Liver (tissue), 3 donors: Measurements from ENCODE around the gene NDUFS5.

Experiments used
- EGR1 ChIP-seq, 2 donors: IDR thresholded peaks; 2 replicates each; pipeline ENCODE4 v1.6.1; 2016 to 2018; ENCODE audit warnings: antibody characterized with exemption in 2 of 2, low read depth in 2 of 2
- FOXA1 ChIP-seq: IDR thresholded peaks from 2 replicates; pipeline ENCODE4 v1.6.1; 2016; ENCODE audit warnings: antibody characterized with exemption
- GABPA ChIP-seq, 2 donors: IDR thresholded peaks in 1 of 2; conservative IDR thresholded peaks in 1 of 2; 2 replicates each; pipeline ENCODE4 v1.6.1; 2016; ENCODE audit warnings: antibody characterized with exemption in 2 of 2, mild to moderate bottlenecking in 1 of 2, moderate library complexity in 1 of 2
- HNF4G ChIP-seq: IDR thresholded peaks from 2 replicates; pipeline ENCODE4 v1.6.1; 2016; ENCODE audit warnings: antibody characterized with exemption
- JUND ChIP-seq, 2 donors: IDR thresholded peaks; 2 replicates each; pipeline ENCODE4 v1.6.1; 2016; ENCODE audit warnings: antibody characterized with exemption in 2 of 2
- RAD21 ChIP-seq, 2 donors: IDR thresholded peaks; 2 replicates each; pipeline ENCODE4 v1.6.1; 2016; ENCODE audit warnings: antibody characterized with exemption in 2 of 2, mild to moderate bottlenecking in 2 of 2
- TAF1 ChIP-seq: conservative IDR thresholded peaks from 2 replicates; pipeline ENCODE4 v1.6.1; 2016; ENCODE audit warnings: antibody characterized with exemption, mild to moderate bottlenecking
- YY1 ChIP-seq: IDR thresholded peaks from 2 replicates; pipeline ENCODE4 v1.6.1; 2016; ENCODE audit warnings: antibody characterized with exemption, mild to moderate bottlenecking
- TF ChIP-seq, protein P1 (sequence below): fragments of 150-350 bp; IDR thresholded peaks from 2 replicates; pipeline ENCODE4 v1.5.1; 2017; ENCODE audit warnings: improper control_type of control experiment, low read depth, low read length; ENCODE audit not compliant: missing input control
- TF ChIP-seq, protein P2 (sequence below): IDR thresholded peaks from 2 replicates; pipeline ENCODE4 v1.6.1; 2016; ENCODE audit warnings: antibody characterized with exemption
- TF ChIP-seq, protein P3 (sequence below): IDR thresholded peaks from 2 replicates; pipeline ENCODE4 v1.6.1; 2016; ENCODE audit warnings: antibody characterized with exemption
- TF ChIP-seq, protein P4 (sequence below): IDR thresholded peaks from 2 replicates; pipeline ENCODE4 v1.6.1; 2016; ENCODE audit warnings: antibody characterized with exemption, mild to moderate bottlenecking
- TF ChIP-seq, protein P5 (sequence below): IDR thresholded peaks from 2 replicates; pipeline ENCODE4 v1.6.1; 2016; ENCODE audit warnings: antibody characterized with exemption
- donor health status: healthy.
- donor health status: healthy.

DNA sequence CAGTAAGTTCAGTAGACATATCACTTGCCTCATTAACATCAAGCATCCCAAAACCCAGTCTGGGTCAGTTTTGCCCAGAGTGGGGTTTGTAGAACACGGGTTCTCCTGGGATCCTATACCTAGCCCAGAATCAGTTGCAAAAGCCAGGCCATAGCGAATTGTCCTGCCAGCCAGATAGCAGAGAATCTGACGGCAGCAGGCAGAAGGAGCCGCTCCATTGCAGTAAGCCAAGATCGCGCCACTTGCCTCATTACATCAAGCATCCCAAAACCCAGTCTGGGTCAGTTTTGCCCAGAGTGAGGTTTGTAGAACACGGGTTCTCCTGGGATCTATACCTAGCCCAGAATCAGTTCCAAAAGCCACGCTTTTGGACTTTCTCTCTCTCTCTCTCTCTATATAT is 19.1 kb downstream of the NDUFS5 start:
- TF ChIP-seq, protein P1, sequence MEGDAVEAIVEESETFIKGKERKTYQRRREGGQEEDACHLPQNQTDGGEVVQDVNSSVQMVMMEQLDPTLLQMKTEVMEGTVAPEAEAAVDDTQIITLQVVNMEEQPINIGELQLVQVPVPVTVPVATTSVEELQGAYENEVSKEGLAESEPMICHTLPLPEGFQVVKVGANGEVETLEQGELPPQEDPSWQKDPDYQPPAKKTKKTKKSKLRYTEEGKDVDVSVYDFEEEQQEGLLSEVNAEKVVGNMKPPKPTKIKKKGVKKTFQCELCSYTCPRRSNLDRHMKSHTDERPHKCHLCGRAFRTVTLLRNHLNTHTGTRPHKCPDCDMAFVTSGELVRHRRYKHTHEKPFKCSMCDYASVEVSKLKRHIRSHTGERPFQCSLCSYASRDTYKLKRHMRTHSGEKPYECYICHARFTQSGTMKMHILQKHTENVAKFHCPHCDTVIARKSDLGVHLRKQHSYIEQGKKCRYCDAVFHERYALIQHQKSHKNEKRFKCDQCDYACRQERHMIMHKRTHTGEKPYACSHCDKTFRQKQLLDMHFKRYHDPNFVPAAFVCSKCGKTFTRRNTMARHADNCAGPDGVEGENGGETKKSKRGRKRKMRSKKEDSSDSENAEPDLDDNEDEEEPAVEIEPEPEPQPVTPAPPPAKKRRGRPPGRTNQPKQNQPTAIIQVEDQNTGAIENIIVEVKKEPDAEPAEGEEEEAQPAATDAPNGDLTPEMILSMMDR = no peak
- TF ChIP-seq FOXA1 (no peak), YY1 (no peak), RAD21 (IDR thresholded peaks at IDR 0.05) (no peak), JUND (IDR thresholded peaks at IDR 0.05) (no peak), HNF4G (no peak), GABPA (IDR thresholded peaks at IDR 0.05 in 1 of 2, conservative IDR thresholded peaks at IDR 0.05 in 1 of 2) (no peak), EGR1 (IDR thresholded peaks at IDR 0.05; ENCODE audit: low read depth in 2 of 2) (no peak), TAF1 (no peak)
- TF ChIP-seq, protein P2, sequence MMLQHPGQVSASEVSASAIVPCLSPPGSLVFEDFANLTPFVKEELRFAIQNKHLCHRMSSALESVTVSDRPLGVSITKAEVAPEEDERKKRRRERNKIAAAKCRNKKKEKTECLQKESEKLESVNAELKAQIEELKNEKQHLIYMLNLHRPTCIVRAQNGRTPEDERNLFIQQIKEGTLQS = no peak
- TF ChIP-seq, protein P3, sequence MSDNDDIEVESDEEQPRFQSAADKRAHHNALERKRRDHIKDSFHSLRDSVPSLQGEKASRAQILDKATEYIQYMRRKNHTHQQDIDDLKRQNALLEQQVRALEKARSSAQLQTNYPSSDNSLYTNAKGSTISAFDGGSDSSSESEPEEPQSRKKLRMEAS = no peak
- TF ChIP-seq, protein P4, sequence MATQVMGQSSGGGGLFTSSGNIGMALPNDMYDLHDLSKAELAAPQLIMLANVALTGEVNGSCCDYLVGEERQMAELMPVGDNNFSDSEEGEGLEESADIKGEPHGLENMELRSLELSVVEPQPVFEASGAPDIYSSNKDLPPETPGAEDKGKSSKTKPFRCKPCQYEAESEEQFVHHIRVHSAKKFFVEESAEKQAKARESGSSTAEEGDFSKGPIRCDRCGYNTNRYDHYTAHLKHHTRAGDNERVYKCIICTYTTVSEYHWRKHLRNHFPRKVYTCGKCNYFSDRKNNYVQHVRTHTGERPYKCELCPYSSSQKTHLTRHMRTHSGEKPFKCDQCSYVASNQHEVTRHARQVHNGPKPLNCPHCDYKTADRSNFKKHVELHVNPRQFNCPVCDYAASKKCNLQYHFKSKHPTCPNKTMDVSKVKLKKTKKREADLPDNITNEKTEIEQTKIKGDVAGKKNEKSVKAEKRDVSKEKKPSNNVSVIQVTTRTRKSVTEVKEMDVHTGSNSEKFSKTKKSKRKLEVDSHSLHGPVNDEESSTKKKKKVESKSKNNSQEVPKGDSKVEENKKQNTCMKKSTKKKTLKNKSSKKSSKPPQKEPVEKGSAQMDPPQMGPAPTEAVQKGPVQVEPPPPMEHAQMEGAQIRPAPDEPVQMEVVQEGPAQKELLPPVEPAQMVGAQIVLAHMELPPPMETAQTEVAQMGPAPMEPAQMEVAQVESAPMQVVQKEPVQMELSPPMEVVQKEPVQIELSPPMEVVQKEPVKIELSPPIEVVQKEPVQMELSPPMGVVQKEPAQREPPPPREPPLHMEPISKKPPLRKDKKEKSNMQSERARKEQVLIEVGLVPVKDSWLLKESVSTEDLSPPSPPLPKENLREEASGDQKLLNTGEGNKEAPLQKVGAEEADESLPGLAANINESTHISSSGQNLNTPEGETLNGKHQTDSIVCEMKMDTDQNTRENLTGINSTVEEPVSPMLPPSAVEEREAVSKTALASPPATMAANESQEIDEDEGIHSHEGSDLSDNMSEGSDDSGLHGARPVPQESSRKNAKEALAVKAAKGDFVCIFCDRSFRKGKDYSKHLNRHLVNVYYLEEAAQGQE = no peak
- TF ChIP-seq, protein P5, sequence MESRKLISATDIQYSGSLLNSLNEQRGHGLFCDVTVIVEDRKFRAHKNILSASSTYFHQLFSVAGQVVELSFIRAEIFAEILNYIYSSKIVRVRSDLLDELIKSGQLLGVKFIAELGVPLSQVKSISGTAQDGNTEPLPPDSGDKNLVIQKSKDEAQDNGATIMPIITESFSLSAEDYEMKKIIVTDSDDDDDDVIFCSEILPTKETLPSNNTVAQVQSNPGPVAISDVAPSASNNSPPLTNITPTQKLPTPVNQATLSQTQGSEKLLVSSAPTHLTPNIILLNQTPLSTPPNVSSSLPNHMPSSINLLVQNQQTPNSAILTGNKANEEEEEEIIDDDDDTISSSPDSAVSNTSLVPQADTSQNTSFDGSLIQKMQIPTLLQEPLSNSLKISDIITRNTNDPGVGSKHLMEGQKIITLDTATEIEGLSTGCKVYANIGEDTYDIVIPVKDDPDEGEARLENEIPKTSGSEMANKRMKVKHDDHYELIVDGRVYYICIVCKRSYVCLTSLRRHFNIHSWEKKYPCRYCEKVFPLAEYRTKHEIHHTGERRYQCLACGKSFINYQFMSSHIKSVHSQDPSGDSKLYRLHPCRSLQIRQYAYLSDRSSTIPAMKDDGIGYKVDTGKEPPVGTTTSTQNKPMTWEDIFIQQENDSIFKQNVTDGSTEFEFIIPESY = no peak
